Left lung (tissue), 10 donors: ENCODE measurements around the gene JAZF1. TPM values are rescaled to one million over a fixed set of nuclear protein-coding genes. Genes with fewer than 3 reads are reported as not detected.
A peak's percentile ranks its signal among the peaks of the same experiment; 100 is the strongest.

Experiments used
- ATAC-seq: fragments of 200-7000 bp; cut with Tn5 transposase; one replicate; pipeline ENCODE4 v1.9.1; 2020; ENCODE audit warnings: moderate library complexity
- DNase-seq, 4 donors: peaks; one replicate each; pipeline ENCODE4 v3.0.0-alpha.2; 2013 to 2020
- H3K27ac ChIP-seq, 2 donors: fragments of 200-600 bp; sonication (generic) in 1 of 2; one replicate each; pipeline versions ENCODE4 v1.5.0 to v1.8.0; 2020 to 2021
- H3K27me3 ChIP-seq, 2 donors: fragments of 200-600 bp; sonication (generic) in 1 of 2; one replicate each; pipeline versions ENCODE4 v1.5.0 to v1.8.0; 2020 to 2021
- H3K36me3 ChIP-seq, 2 donors: fragments of 200-600 bp; sonication (generic) in 1 of 2; one replicate each; pipeline versions ENCODE4 v1.5.0 to v1.8.0; 2020 to 2021
- H3K4me1 ChIP-seq, 2 donors: fragments of 200-600 bp; one replicate each; pipeline ENCODE4 v1.8.0; 2021
- H3K4me3 ChIP-seq, 2 donors: fragments of 200-600 bp; sonication (generic) in 1 of 2; one replicate each; pipeline versions ENCODE4 v1.5.0 to v1.8.0; 2020 to 2021; ENCODE audit warnings: mild to moderate bottlenecking in 1 of 2
- H3K9me3 ChIP-seq, 2 donors: fragments of 200-600 bp; sonication (generic) in 1 of 2; one replicate each; pipeline versions ENCODE4 v1.5.0 to v1.8.0; 2020 to 2021
- CTCF ChIP-seq, 2 donors: fragments of 200-600 bp; sonication (generic) in 1 of 2; IDR thresholded peaks; one replicate each; pipeline versions ENCODE4 v1.5.0 to v1.8.0; 2021; ENCODE audit warnings: antibody characterized with exemption in 2 of 2
- intact Hi-C, 2 donors: fragments of 100-400 bp; cut with DNase I; formaldehyde crosslinking; loops; one replicate each; pipeline versions ENCODE4 v1.11.2 to v1.14.2; 2022
- polyA plus RNA-seq, 6 donors: library from polyadenylated mRNA; unstranded; fragments of 120-200 nt; gene quantifications; one replicate each; pipeline ENCODE4 v1.2.1, GENCODE V29; 2013; ENCODE audit not compliant: insufficient read length in 6 of 6
- total RNA-seq, 2 donors: library from RNA; stranded (reverse); fragmentation: NEBNext Ultra II Directional; extraction: Animal tissue kit (Norgen Biotek cat#: 25700); gene quantifications; one replicate each; pipeline ENCODE4 v1.2.1, GENCODE V29; 2021
- donor health status: DM: no; HTN: yes; CAD: no.
- donor health status: DM: no; HTN: no; CAD: no.

The JAZF1 gene
- total and polyA plus RNA-seq, 8 donors = 11.1 to 18.2 (median 13.8) TPM

- peak; percentile 74 for ATAC-seq
- TF ChIP-seq CTCF (IDR thresholded peaks at IDR 0.05) = no peak
- peak overlapping the region; percentile 50 to 67 for H3K27ac ChIP-seq
- H3K4me3 ChIP-seq = no peak overlapping the region
- peaks cover 9 to 66% of the 10 kb centered on the region in 2 donors for H3K4me1 ChIP-seq
- intact Hi-C loops = no loop called here
- no peaks in the 10 kb centered on the region for H3K27me3 ChIP-seq
- no peaks in the 10 kb centered on the region for H3K9me3 ChIP-seq
- peak in 1 of 4 donors; percentile 37 for DNase-seq
- peaks cover 0 to 10% of the 10 kb centered on the region in 2 donors for H3K36me3 ChIP-seq
Measured at GRCh38 chr7:27897441-27897847, 283.2 kb downstream of the JAZF1 start.

DNA sequence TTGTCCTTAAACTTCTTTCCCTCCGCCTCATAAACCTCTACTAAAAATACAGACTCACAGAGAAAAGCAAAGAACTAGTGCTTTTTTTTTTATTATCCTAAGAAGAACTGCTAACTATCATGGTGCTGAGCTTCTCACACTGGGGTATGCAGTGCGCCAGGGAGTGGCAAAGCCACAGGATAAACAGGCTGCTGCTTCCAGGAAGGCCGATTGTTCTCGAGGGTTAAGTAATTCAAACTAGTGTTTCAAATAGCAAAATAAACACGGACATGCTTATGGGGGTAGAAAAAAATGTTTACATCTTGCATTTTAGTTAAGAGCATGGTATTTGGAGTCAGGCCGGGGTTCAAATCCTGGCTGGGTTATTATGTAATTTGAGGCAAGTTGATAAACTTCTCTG lies 283.6 kb downstream of the JAZF1 start:
- H3K27me3 ChIP-seq = no peaks in the 10 kb centered on the region
- intact Hi-C loops = no loop called here
- DNase-seq (peak in 2 of 4 donors; percentile 36 to 58), ATAC-seq (peak; percentile 75)
- no peaks in the 10 kb centered on the region for H3K9me3 ChIP-seq
- no peak overlapping the region for H3K4me3 ChIP-seq
- peaks cover 0 to 10% of the 10 kb centered on the region in 2 donors for H3K36me3 ChIP-seq
- H3K27ac ChIP-seq = peak overlapping the region; percentile 50 to 67
- peaks cover 9 to 62% of the 10 kb centered on the region in 2 donors for H3K4me1 ChIP-seq
- no peak for TF ChIP-seq CTCF (IDR thresholded peaks at IDR 0.05)

DNA sequence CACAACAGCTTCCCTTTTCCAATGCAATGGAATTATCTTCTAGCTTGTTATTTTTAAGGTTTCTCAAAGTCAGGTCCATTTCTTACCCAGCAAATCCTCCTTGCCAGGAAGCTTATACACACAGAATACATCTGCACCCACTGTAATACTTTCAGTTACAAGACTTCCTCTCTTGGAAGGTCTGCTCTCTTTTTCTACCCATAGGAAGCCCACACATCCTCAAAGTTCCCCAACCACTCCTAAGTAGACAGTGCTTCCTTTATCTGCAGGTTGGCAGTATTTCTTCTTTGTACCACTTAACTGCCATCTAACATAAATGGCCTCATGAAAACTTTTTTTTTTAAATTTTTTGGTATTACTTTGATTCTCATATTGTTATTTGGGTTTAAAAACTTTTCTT lies 285.0 kb downstream of the JAZF1 start:
- intact Hi-C loops = no loop called here
- ATAC-seq (no peak), DNase-seq (no peak)
- Histone ChIP-seq H3K27me3 (no peaks in the 10 kb centered on the region), H3K4me3 (no peak overlapping the region), H3K36me3 (peaks cover 0 to 10% of the 10 kb centered on the region in 2 donors), H3K4me1 (peaks cover 4 to 47% of the 10 kb centered on the region in 2 donors), H3K27ac (peak overlapping the region in 1 of 2 donors; percentile 67), H3K9me3 (no peaks in the 10 kb centered on the region)
- TF ChIP-seq CTCF (IDR thresholded peaks at IDR 0.05) = no peak

DNA sequence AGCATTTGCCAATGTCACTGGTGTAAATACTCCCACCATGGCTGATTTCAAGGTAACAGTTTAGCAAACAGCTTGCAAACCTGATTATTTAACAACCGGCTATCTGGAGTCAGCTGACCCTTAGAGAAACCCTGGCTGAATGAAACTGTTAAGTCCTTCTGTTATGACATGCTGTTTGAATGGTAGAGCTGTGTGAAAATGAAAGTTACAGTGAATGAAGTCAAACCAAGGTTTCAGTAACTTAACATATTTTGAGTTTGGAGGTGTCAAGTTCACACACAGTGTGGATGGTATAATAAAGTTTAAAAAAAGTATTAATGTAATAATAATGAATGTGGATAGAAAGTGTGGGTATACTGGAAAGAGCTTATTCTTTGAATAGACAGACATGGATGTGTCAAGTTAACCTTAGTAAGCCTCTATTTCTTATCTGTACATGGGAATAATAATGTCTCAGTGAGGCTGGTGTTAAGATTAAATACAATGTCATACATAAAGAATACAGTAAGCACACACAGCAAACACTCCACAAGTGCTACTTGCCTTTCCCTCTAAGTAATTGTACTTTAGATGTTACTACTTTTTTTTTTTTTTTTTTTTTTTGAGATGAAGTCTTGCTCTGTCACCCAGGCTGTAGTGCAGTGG lies 290.3 kb downstream of the JAZF1 start:
- H3K4me1 ChIP-seq = peaks cover 0 to 4% of the 10 kb centered on the region in 2 donors
- DNase-seq (no peak), ATAC-seq (no peak)
- no peak for TF ChIP-seq CTCF (IDR thresholded peaks at IDR 0.05)
- no peak overlapping the region for H3K27ac ChIP-seq
- H3K36me3 ChIP-seq = peaks cover 0 to 10% of the 10 kb centered on the region in 2 donors
- H3K27me3 ChIP-seq = no peaks in the 10 kb centered on the region
- no peaks in the 10 kb centered on the region for H3K9me3 ChIP-seq
- intact Hi-C loops = no loop called here
- no peak overlapping the region for H3K4me3 ChIP-seq

DNA sequence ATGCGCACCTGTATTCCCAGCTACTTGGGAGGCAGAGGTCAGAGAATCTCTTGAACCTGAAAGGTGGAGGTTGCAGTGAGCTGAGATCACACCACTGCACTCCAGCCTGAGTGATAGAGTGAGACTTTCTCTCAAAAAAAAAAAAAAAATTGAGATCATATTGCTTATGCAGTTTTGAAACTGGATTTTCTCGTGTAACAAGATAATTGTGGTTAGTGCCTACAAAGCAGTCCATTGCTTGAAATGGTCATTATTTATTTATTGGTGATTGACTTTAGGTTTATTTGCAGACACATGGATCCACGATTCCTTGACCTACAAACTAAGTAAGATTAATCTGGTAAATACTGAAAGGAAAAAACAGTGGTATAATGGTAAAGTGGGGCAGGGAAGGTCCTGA lies 290.8 kb downstream of the JAZF1 start:
- TF ChIP-seq CTCF (IDR thresholded peaks at IDR 0.05) = no peak
- ATAC-seq (no peak), DNase-seq (no peak)
- Histone ChIP-seq H3K9me3 (no peaks in the 10 kb centered on the region), H3K4me3 (no peak overlapping the region), H3K27ac (no peak overlapping the region), H3K4me1 (no peaks in the 10 kb centered on the region), H3K36me3 (peaks cover 0 to 10% of the 10 kb centered on the region in 2 donors), H3K27me3 (no peaks in the 10 kb centered on the region)
- intact Hi-C loops = no loop called here
